Measurements from ENCODE around the gene ITIH3.

DNA sequence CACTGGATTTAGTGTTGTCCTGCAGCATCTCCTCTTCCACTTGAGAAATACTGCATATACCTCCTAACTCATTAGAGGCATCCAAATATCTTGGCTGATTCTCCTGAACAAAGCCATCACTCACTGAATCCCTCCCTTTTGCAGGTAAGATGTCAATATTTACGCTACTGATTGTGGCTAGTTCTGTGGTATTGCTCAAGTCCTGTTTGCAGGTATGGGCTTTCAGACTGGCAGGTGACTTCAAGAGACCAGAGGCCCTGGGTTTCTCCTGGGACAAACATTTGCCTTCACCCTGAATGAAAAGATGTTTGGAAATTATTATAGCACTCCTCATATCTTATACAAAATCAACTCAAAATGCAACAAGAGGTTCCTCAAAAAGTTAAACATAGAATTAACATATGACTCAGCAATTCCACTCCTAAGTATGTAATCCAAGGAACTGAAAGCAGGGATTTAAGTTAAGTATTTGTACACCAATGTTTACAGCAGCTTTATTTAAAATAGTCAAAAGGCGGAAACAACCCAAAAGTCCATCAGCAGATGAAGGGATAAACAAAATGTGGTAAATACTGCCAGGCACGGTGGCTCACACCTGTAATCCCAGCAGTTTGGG lies 42.4 kb upstream of the ITIH3 start:
- TF ChIP-seq CTCF (conservative IDR thresholded peaks at IDR 0.05) (no peak), ZFX (IDR thresholded peaks at IDR 0.05) (no peak)

All from C4-2B (cell line).